ENCODE data around the gene STXBP4. TPM values are rescaled to one million over a fixed set of nuclear protein-coding genes. Genes with fewer than 3 reads are reported as not detected.

The STXBP4 gene
- 1.7 and 2.1 TPM in 2 replicates for total RNA-seq

DNA sequence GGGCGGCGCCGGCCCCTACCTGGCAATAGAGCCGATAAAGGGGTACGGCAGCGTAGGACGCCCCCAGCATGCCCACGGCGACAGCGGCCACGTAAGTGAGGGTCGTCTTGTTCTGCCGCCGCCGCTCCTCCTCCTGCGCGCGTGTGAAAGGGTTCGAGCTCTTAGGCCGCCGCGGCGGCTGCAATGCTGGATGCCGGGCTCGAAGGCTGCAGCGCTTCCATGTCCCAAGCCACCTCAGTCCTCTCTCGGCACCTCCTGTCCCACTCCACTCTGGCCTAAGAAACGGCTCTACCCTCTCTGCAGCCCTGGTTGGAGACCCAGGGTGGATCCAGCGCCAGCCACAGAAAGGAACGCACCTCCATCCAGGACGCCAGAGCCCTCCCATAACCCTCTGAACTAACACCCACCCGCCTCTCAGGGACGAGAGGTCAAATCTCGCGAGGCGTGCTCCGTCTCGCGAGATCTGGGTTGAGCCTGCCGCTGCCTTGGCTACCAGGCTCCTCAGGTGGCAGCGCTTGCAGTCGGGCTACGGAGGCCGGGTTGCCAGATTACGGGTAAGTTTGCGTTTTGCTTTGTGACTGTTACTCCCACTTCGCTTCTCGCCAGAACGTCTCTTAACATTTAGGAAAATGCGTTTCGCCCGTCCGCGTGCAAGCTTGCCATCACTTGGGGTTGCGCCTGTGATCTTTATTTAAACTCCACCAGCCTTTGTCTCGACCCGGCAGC, at the start of gene STXBP4, which contains the start of gene COX11:
STXBP4 (plus strand) TSS at position 504 of the 726 bp plus-strand sequence. CDS start 17,455 bp downstream, outside the sequence.
COX11 (minus strand) TSS at position 393 of the 726 bp plus-strand sequence; CDS start at position 385, 8 bp downstream.
- H3K36me3 ChIP-seq (ENCODE audit: control insufficient read depth, insufficient read depth, low read length) = no peaks in the 10 kb centered on the region
- TF ChIP-seq, protein P1, sequence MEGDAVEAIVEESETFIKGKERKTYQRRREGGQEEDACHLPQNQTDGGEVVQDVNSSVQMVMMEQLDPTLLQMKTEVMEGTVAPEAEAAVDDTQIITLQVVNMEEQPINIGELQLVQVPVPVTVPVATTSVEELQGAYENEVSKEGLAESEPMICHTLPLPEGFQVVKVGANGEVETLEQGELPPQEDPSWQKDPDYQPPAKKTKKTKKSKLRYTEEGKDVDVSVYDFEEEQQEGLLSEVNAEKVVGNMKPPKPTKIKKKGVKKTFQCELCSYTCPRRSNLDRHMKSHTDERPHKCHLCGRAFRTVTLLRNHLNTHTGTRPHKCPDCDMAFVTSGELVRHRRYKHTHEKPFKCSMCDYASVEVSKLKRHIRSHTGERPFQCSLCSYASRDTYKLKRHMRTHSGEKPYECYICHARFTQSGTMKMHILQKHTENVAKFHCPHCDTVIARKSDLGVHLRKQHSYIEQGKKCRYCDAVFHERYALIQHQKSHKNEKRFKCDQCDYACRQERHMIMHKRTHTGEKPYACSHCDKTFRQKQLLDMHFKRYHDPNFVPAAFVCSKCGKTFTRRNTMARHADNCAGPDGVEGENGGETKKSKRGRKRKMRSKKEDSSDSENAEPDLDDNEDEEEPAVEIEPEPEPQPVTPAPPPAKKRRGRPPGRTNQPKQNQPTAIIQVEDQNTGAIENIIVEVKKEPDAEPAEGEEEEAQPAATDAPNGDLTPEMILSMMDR (IDR thresholded peaks at IDR 0.05; ENCODE audit: insufficient read depth, low read length, severe bottlenecking) = no peak
- FAIRE-seq (no peak), DNase-seq (ENCODE audit: low read depth) (peak; percentile 91)
- peak within 1 kb of the TSS; percentile 66 for H3K4me3 ChIP-seq (ENCODE audit: low read depth, low read length)
- no peaks in the 10 kb centered on the region for H3K27me3 ChIP-seq (ENCODE audit: control insufficient read depth, insufficient read depth, low read length)

DNA sequence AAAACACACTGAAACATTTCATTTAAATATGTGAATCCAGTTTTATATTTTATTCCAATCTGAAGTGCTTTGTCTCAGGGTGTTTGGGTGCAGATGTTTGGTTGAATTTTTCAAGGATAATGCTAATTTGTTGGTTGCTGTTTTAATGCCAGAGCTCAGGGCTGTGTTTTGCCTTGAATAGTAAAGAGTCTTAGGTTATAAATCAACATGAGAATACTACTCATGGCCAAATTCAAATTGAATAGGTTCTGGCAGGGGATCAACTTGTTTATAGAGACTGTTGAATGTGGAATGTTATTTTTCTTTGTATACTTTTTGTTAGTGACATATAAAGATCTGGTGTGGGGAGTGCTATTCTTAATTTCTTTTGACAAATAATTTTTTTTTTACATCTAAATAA, 49.1 kb upstream of the STXBP4 start:
- no peak for DNase-seq (ENCODE audit: low read depth)
- H3K27me3 ChIP-seq (ENCODE audit: control insufficient read depth, insufficient read depth, low read length) = no peaks in the 10 kb centered on the region
- no peak for FAIRE-seq
- H3K36me3 ChIP-seq (ENCODE audit: control insufficient read depth, insufficient read depth, low read length) = peaks cover 13% of the 10 kb centered on the region
- TF ChIP-seq, protein P1 (IDR thresholded peaks at IDR 0.05; ENCODE audit: insufficient read depth, low read length, severe bottlenecking) = no peak
- no peak overlapping the region for H3K4me3 ChIP-seq (ENCODE audit: low read depth, low read length)

DNA sequence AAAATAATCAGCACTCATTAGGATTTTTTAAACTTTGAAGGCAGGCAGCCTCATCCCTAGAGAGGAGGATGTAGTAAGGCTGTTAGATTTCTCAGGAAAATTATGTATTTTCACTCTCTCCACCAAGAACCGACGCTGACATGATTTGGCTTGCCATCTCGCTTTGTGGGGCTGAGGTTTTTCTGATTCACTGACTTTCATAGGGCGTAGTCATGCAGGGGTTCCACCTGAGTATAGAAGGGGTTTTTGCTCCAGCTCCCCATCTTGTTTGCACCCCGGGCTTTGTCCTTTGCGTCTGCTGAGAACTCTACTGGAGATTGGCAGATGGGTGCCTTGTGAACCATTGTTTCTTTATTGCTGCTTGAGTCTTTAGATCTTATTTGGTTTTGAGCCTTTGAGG, 47.7 kb upstream of the STXBP4 start:
- TF ChIP-seq, protein P1 (IDR thresholded peaks at IDR 0.05; ENCODE audit: insufficient read depth, low read length, severe bottlenecking) = no peak
- DNase-seq (ENCODE audit: low read depth) (no peak), FAIRE-seq (no peak)
- H3K4me3 ChIP-seq (ENCODE audit: low read depth, low read length) = no peak overlapping the region
- peaks cover 8% of the 10 kb centered on the region for H3K36me3 ChIP-seq (ENCODE audit: control insufficient read depth, insufficient read depth, low read length)
- no peaks in the 10 kb centered on the region for H3K27me3 ChIP-seq (ENCODE audit: control insufficient read depth, insufficient read depth, low read length)

GRCh38 chr17:54924405-54924804, 44.2 kb upstream of the STXBP4 start:
- Histone ChIP-seq H3K4me3 (ENCODE audit: low read depth, low read length) (no peak overlapping the region), H3K27me3 (ENCODE audit: control insufficient read depth, insufficient read depth, low read length) (no peaks in the 10 kb centered on the region), H3K36me3 (ENCODE audit: control insufficient read depth, insufficient read depth, low read length) (peaks cover 12% of the 10 kb centered on the region)
- FAIRE-seq = no peak
- TF ChIP-seq, protein P1 (IDR thresholded peaks at IDR 0.05; ENCODE audit: insufficient read depth, low read length, severe bottlenecking) = no peak
- no peak for DNase-seq (ENCODE audit: low read depth)

GRCh38 chr17:54927525-54927924, 41.0 kb upstream of the STXBP4 start:
- no peak for DNase-seq (ENCODE audit: low read depth)
- no peak overlapping the region for H3K4me3 ChIP-seq (ENCODE audit: low read depth, low read length)
- TF ChIP-seq, protein P1 (IDR thresholded peaks at IDR 0.05; ENCODE audit: insufficient read depth, low read length, severe bottlenecking) = no peak

More at GRCh38 chr17:54927525-54927924, 41.0 kb upstream of the STXBP4 start:
- peaks cover 14% of the 10 kb centered on the region for H3K36me3 ChIP-seq (ENCODE audit: control insufficient read depth, insufficient read depth, low read length)
- no peak for FAIRE-seq
- H3K27me3 ChIP-seq (ENCODE audit: control insufficient read depth, insufficient read depth, low read length) = no peaks in the 10 kb centered on the region
